MM.1S (cell line): ENCODE data around the gene FFAR2.

Experiments
- CTCF ChIP-seq: fragments of 300-600 bp; sonication (generic); IDR thresholded peaks from 2 replicates; pipeline ENCODE4 v1.5.1; 2016; ENCODE audit warnings: antibody characterized with exemption, low read length, mixed read lengths
- EZH2 ChIP-seq: fragments of 300-600 bp; sonication (generic); optimal IDR thresholded peaks from 2 replicates; pipeline ENCODE3; 2017; ENCODE audit warnings: low read depth, mild to moderate bottlenecking, antibody characterized with exemption, low read length, mixed read lengths
- EZH2phosphoT487 ChIP-seq: fragments of 300-600 bp; sonication (generic); IDR thresholded peaks from 2 replicates; pipeline ENCODE4 v1.6.1; 2018; ENCODE audit warnings: antibody characterized with exemption, low read length

GRCh38 chr19:35486268-35486708 lies 38.2 kb downstream of the FFAR2 start:
- TF ChIP-seq CTCF = no peak
- no peak for TF ChIP-seq EZH2phosphoT487
- TF ChIP-seq EZH2 = no peak
